Lung microvascular endothelial cell (primary cell): Measurements from ENCODE around the gene ANKRD12. TPM values are rescaled to one million over a fixed set of nuclear protein-coding genes. Genes with fewer than 3 reads are reported as not detected.
A peak's percentile ranks its signal among the peaks of the same experiment; 100 is the strongest.

Experiments used
- DNase-seq, 2 donors: peaks; one replicate each; pipeline versions ENCODE4 v3.0.0 to v3.0.0-alpha.2; 2010; ENCODE audit warnings: low read depth in 2 of 2
- total RNA-seq: library from RNA; depleted of rRNA; stranded (reverse); fragments of >200 nt; gene quantifications from 2 replicates; pipeline ENCODE4 v1.2.1, GENCODE V29; 2014

Gene ANKRD12
- total RNA-seq, 1 donor from 2014 or later: 35.5 TPM

- peak in 1 of 2 donors; percentile 44 for DNase-seq
Measured at GRCh38 chr18:9287036-9287435, 150.5 kb downstream of the ANKRD12 start.

GRCh38 chr18:9289698-9290097 is 153.1 kb downstream of the ANKRD12 start:
- DNase-seq: no peak

GRCh38 chr18:9290156-9290555 is 153.6 kb downstream of the ANKRD12 start:
- peak; percentile 6 to 49 for DNase-seq

GRCh38 chr18:9292047-9292446 is 155.5 kb downstream of the ANKRD12 start:
- no peak for DNase-seq

GRCh38 chr18:9293948-9294347 is 157.4 kb downstream of the ANKRD12 start:
- no peak for DNase-seq

GRCh38 chr18:9296233-9297006 is 159.8 kb downstream of the ANKRD12 start:
- no peak for DNase-seq

GRCh38 chr18:9297007-9297393 is 160.4 kb downstream of the ANKRD12 start:
- no peak for DNase-seq

- no peak for DNase-seq
Measured at GRCh38 chr18:9304388-9305070, 167.9 kb downstream of the ANKRD12 start.

GRCh38 chr18:9319333-9319732 is 182.8 kb downstream of the ANKRD12 start:
- no peak for DNase-seq

GRCh38 chr18:9321017-9321452 is 184.5 kb downstream of the ANKRD12 start:
- peak; percentile 65 to 92 for DNase-seq

GRCh38 chr18:9321736-9322135 is 185.2 kb downstream of the ANKRD12 start:
- DNase-seq: peak; percentile 29 to 62

GRCh38 chr18:9322744-9323143 is 186.2 kb downstream of the ANKRD12 start:
- DNase-seq: no peak

GRCh38 chr18:9323750-9324445 is 187.3 kb downstream of the ANKRD12 start:
- DNase-seq: peak; percentile 30 to 40

GRCh38 chr18:9325716-9326115 is 189.1 kb downstream of the ANKRD12 start:
- DNase-seq: no peak

GRCh38 chr18:9328776-9329175 is 192.2 kb downstream of the ANKRD12 start:
- DNase-seq: no peak

- no peak for DNase-seq
Measured at GRCh38 chr18:9329471-9329870, 192.9 kb downstream of the ANKRD12 start.

GRCh38 chr18:9330419-9330818 is 193.8 kb downstream of the ANKRD12 start:
- no peak for DNase-seq

- peak in 1 of 2 donors; percentile 70 for DNase-seq
Measured at GRCh38 chr18:9333441-9334328, 197.1 kb downstream of the ANKRD12 start.

GRCh38 chr18:9334329-9334972 is 197.9 kb downstream of the ANKRD12 start, which contains the start of gene TWSG1:
Gene TWSG1, plus strand, starts transcription at chr18:9334773. Its CDS starts 2,457 bp downstream, at chr18:9337230.
- DNase-seq: peak; percentile 94 to 96

GRCh38 chr18:9334973-9335696 is 198.6 kb downstream of the ANKRD12 start:
- DNase-seq: peak in 1 of 2 donors; percentile 63
